ENCODE data around the gene TMTC4. TPM values are rescaled to one million over a fixed set of nuclear protein-coding genes. Genes with fewer than 3 reads are reported as not detected.
"Not testable (repeated sequence)": the region's sequence is repeated elsewhere in the genome, so short reads cannot be mapped to it uniquely, and the experiment has no call there.

Gene TMTC4
- total RNA-seq, 4 donors from 2014 or later: 8.8 to 13.2 (median 11.1) TPM

GRCh38 chr13:100710176-100710575 lies 35.6 kb upstream of the TMTC4 start:
- DNase-seq (ENCODE audit: low spot score in 2 of 2): no peak
- no peak overlapping the region for H3K4me3 ChIP-seq (ENCODE audit: low read depth, poor library complexity, severe bottlenecking)
- intact Hi-C loops (cut with DNase I; ENCODE audit: low total_unique reads): no loop called here
- WGBS, 2 donors: 96 to 98% methylated on average over 5 of the region's 5 CpGs
- TF ChIP-seq POLR2A (IDR thresholded peaks at IDR 0.05) (no peak), CTCF (IDR thresholded peaks at IDR 0.05) (no peak)

- no peak overlapping the region for H3K4me3 ChIP-seq (ENCODE audit: low read depth, poor library complexity, severe bottlenecking)
- TF ChIP-seq CTCF (IDR thresholded peaks at IDR 0.05): no peak
- TF ChIP-seq POLR2A (IDR thresholded peaks at IDR 0.05): no peak
- 81 to 82% methylated on average over 12 of the region's 12 CpGs for WGBS, 2 donors
- no peak for DNase-seq (ENCODE audit: low spot score in 2 of 2)
- intact Hi-C loops (cut with DNase I; ENCODE audit: low total_unique reads): no loop called here
These were observed 33.5 kb upstream of the TMTC4 start for GRCh38 chr13:100707818-100708740.

- H3K4me3 ChIP-seq (ENCODE audit: low read depth, poor library complexity, severe bottlenecking); DNase-seq (ENCODE audit: low spot score in 2 of 2); intact Hi-C loops (cut with DNase I; ENCODE audit: low total_unique reads): not testable (repeated sequence)
- WGBS, 2 donors: 61 to 100% methylated on average over 5 to 14 of the region's 16 CpGs
These were observed 23.7 kb upstream of the TMTC4 start for GRCh38 chr13:100698331-100698730.

GRCh38 chr13:100695509-100695773 lies 20.8 kb upstream of the TMTC4 start:
- 94% methylated on average over 2 of the region's 2 CpGs for WGBS, 2 donors
- intact Hi-C loops (cut with DNase I; ENCODE audit: low total_unique reads): no loop called here
- H3K4me3 ChIP-seq (ENCODE audit: low read depth, poor library complexity, severe bottlenecking): no peak overlapping the region
- TF ChIP-seq POLR2A (IDR thresholded peaks at IDR 0.05) (no peak), CTCF (IDR thresholded peaks at IDR 0.05) (no peak)
- DNase-seq (ENCODE audit: low spot score in 2 of 2): no peak

GRCh38 chr13:100694722-100695508 lies 20.3 kb upstream of the TMTC4 start:
- no peak for TF ChIP-seq CTCF (IDR thresholded peaks at IDR 0.05)
- TF ChIP-seq POLR2A (IDR thresholded peaks at IDR 0.05): no peak
- intact Hi-C loops (cut with DNase I; ENCODE audit: low total_unique reads): no loop called here
- DNase-seq (ENCODE audit: low spot score in 2 of 2): peak in 1 of 2 donors; percentile 62
- no peak overlapping the region for H3K4me3 ChIP-seq (ENCODE audit: low read depth, poor library complexity, severe bottlenecking)
- WGBS, 2 donors: 46 to 56% methylated on average over 12 of the region's 12 CpGs

- DNase-seq (ENCODE audit: low spot score in 2 of 2): no peak
- intact Hi-C loops (cut with DNase I; ENCODE audit: low total_unique reads): no loop called here
- TF ChIP-seq CTCF (IDR thresholded peaks at IDR 0.05) (no peak), POLR2A (IDR thresholded peaks at IDR 0.05) (no peak)
- H3K4me3 ChIP-seq (ENCODE audit: low read depth, poor library complexity, severe bottlenecking): no peak overlapping the region
- WGBS, 2 donors: 62 to 83% methylated on average over 1 of the region's 1 CpG
These were observed 14.6 kb upstream of the TMTC4 start for GRCh38 chr13:100689191-100689590.
